Lower leg skin (tissue), 4 donors: ENCODE measurements around the gene CUEDC2. TPM values are rescaled to one million over a fixed set of nuclear protein-coding genes. Genes with fewer than 3 reads are reported as not detected.

Source experiments
- DNase-seq, 2 donors: peaks; one replicate each; pipeline ENCODE4 v3.0.0-alpha.2; 2019; ENCODE audit warnings: low spot score in 2 of 2
- H3K4me3 ChIP-seq: fragments of 200-600 bp; sonication (generic); 2 replicates; pipeline ENCODE4 v1.5.1; 2017; ENCODE audit warnings: mild to moderate bottlenecking, low read depth; ENCODE audit not compliant: poor library complexity, severe bottlenecking
- POLR2A ChIP-seq, 2 donors: fragments of 450-650 bp; IDR thresholded peaks; one replicate each; pipeline ENCODE4 v1.6.1; 2016 to 2017; ENCODE audit warnings: antibody characterized with exemption in 2 of 2, mild to moderate bottlenecking in 1 of 2, moderate library complexity in 1 of 2
- WGBS, 2 donors: methylation state at CpG; one replicate each; pipeline ENCODE4 v1.1.5; 2018; 5-methylcytosine and 5-hydroxymethylcytosine counted together
- intact Hi-C: fragments of 100-400 bp; cut with DNase I; formaldehyde crosslinking; loops from one replicate; pipeline ENCODE4 v1.15.0; 2023; ENCODE audit warnings: low total_unique reads
- total RNA-seq, 4 donors: library from RNA; depleted of rRNA; stranded (reverse); fragments of >200 nt; gene quantifications; one replicate each; pipeline ENCODE4 v1.1.0, GENCODE V29; 2016
- TF ChIP-seq, protein P1 (sequence below), 3 donors: fragments of 450-650 bp; IDR thresholded peaks; one replicate each; pipeline ENCODE4 v1.5.1; 2016; ENCODE audit warnings: antibody characterized with exemption in 3 of 3, mild to moderate bottlenecking in 3 of 3, moderate library complexity in 2 of 3

CUEDC2 gene
- total RNA-seq, 4 donors from 2014 or later, result 30.3 to 51.2 (median 32.7) TPM

- 87% methylated on average over 9 to 10 of the region's 10 CpGs for WGBS, 2 donors
These were observed 20.1 kb downstream of the CUEDC2 start for GRCh38 chr10:102412293-102412692.

GRCh38 chr10:102411341-102412255, 20.8 kb downstream of the CUEDC2 start:
- no peak for TF ChIP-seq POLR2A (IDR thresholded peaks at IDR 0.05)

More at GRCh38 chr10:102412293-102412692, 20.1 kb downstream of the CUEDC2 start:
- intact Hi-C loops, result no loop called here
- TF ChIP-seq POLR2A (IDR thresholded peaks at IDR 0.05), result no peak
- no peak for DNase-seq
- no peak overlapping the region for H3K4me3 ChIP-seq

DNA sequence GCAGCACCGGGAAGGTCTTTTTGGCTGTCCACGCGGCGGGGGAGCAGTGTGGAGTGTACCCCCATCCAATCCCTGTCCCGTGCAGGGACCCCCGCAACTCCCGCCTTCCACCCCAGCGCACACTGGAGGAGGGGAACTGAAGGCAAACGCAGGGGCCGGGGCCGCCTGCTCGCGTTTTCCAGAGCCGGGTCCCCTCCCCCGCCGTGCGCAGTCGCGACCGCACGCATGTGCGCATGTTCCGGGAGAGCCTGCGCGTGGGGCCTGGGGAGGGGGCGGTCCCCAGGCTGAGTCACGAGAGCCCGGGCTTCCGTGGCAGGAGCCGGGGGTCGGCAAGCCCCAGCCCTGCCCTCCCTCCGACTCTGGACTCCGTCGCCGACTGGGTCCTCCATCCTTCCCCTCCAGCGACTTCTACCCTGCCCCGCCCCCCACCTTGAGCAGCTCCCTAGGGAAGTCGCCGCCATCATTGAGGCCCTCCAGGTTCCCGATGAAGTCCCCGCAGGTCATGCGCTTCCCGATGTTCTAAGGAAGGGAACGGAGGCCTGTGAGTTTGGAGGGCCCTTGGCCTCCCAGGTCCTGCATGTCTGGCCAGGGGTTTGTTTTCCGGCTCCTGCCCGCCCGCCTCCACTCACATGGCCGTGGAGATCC, 21.8 kb downstream of the CUEDC2 start:
- no peak for DNase-seq
- TF ChIP-seq, protein P1, sequence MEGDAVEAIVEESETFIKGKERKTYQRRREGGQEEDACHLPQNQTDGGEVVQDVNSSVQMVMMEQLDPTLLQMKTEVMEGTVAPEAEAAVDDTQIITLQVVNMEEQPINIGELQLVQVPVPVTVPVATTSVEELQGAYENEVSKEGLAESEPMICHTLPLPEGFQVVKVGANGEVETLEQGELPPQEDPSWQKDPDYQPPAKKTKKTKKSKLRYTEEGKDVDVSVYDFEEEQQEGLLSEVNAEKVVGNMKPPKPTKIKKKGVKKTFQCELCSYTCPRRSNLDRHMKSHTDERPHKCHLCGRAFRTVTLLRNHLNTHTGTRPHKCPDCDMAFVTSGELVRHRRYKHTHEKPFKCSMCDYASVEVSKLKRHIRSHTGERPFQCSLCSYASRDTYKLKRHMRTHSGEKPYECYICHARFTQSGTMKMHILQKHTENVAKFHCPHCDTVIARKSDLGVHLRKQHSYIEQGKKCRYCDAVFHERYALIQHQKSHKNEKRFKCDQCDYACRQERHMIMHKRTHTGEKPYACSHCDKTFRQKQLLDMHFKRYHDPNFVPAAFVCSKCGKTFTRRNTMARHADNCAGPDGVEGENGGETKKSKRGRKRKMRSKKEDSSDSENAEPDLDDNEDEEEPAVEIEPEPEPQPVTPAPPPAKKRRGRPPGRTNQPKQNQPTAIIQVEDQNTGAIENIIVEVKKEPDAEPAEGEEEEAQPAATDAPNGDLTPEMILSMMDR (IDR thresholded peaks at IDR 0.05), result no peak
- 4 to 6% methylated on average over 42 to 44 of the region's 48 CpGs for WGBS, 2 donors
- intact Hi-C loops, result no loop called here
- H3K4me3 ChIP-seq, result no peak overlapping the region

More at GRCh38 chr10:102411341-102412255, 20.8 kb downstream of the CUEDC2 start:
- WGBS, 2 donors, result 81 to 85% methylated on average over 14 of the region's 14 CpGs
- intact Hi-C loops, result no loop called here
- DNase-seq, result no peak
- no peak overlapping the region for H3K4me3 ChIP-seq

DNA sequence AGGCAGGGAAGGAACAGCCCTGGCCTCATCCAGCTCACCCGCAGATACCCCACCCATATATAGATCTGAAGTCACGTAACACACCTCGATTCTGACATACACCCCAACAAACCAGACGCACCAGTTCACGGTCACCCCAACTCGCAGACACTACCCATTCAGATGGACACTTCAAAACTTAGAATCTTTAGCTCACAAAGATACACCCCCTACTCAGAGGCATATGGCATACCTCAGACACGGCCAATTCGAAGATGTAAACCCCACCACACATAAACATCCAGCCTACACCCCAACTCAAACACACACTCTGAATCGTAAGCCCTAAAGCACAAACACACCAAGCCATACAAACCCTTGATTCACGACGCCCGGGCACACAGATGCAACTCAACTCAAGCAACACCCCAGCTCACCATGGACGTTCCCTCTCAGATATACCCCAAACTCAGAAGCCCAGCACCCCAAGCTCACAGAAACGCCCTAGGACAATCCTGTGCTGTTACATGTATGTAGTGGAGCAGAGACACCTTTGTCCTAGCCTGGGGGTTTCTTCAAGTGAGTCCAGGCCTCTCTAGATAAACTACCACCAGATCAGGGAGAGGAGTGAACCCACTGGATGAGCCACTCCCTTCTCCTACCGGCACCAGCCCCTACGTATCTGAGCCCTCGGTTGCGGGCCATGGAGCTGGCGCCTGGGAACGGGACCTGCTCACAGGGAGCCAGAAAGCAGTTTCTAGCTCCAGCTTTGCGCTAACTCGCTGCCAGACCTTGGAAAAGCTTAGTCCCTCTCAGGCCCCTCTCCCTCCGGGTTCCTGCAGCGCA, 22.6 kb downstream of the CUEDC2 start:
- 21 to 25% methylated on average over 19 to 24 of the region's 24 CpGs for WGBS, 2 donors
- no peak for TF ChIP-seq POLR2A (IDR thresholded peaks at IDR 0.05)
- TF ChIP-seq, protein P1 (IDR thresholded peaks at IDR 0.05), result no peak
- intact Hi-C loops, result no loop called here
- no peak overlapping the region for H3K4me3 ChIP-seq
- no peak for DNase-seq

- no peak overlapping the region for H3K4me3 ChIP-seq
- TF ChIP-seq POLR2A (IDR thresholded peaks at IDR 0.05), result no peak
- TF ChIP-seq, protein P1 (IDR thresholded peaks at IDR 0.05), result no peak
- WGBS, 2 donors, result 1 to 2% methylated on average over 49 to 50 of the region's 103 CpGs
- no peak for DNase-seq
- intact Hi-C loops, result no loop called here
These were observed 23.4 kb downstream of the CUEDC2 start for GRCh38 chr10:102408728-102409603.

DNA sequence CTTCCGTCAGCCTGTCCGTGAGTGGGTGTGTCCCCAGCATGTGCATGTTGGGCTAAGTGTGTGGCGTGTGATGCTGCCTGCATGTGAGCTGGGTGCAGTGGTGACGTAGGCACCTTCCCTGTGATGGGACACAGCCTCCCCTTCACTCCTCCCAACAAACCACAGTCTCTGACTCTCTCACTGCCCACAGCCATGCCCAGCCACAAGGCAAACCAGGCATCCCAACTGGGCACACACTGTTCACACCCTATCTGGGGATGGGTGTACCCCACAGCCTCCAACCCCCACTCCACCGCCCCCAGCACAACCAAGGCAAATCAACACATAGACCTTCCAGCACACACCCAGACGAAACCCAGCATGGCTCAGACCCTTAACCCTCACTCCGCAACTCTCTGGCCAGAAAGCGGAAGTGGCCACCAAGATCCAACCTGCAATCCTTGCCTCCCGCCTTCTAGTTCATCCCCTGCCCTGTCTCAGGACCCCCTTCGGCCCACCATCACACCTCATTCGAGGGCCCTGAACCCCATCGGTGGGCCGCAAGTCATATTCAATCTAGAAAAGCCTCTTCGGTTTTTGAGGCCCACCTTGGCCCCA, 24.1 kb downstream of the CUEDC2 start:
- intact Hi-C loops, result no loop called here
- TF ChIP-seq POLR2A (IDR thresholded peaks at IDR 0.05), result no peak
- TF ChIP-seq, protein P1 (IDR thresholded peaks at IDR 0.05), result no peak
- H3K4me3 ChIP-seq, result no peak overlapping the region
- WGBS, 2 donors, result 47 to 54% methylated on average over 14 of the region's 14 CpGs
- no peak for DNase-seq
